HUDEP-2 (cell line): ENCODE data around the gene IL17RC.
"Not testable (repeated sequence)": the region's sequence is repeated elsewhere in the genome, so short reads cannot be mapped to it uniquely, and the experiment has no call there.

Experiments used
- DNase-seq, 76 experiments: peaks; one replicate each; lab custom pipeline; 2025; ENCODE audit not compliant: unreplicated experiment in 76 of 76; lab: John Stamatoyannopoulos, UW

The IL17RC gene

GRCh38 chr3:9914011-9914410 lies 2.9 kb upstream of the IL17RC start:
- no peak for DNase-seq

- DNase-seq: peak in 60 of 76 experiments; percentile 12 to 74 (median 48)
Measured at GRCh38 chr3:9914559-9915253, 2.2 kb upstream of the IL17RC start.

DNA sequence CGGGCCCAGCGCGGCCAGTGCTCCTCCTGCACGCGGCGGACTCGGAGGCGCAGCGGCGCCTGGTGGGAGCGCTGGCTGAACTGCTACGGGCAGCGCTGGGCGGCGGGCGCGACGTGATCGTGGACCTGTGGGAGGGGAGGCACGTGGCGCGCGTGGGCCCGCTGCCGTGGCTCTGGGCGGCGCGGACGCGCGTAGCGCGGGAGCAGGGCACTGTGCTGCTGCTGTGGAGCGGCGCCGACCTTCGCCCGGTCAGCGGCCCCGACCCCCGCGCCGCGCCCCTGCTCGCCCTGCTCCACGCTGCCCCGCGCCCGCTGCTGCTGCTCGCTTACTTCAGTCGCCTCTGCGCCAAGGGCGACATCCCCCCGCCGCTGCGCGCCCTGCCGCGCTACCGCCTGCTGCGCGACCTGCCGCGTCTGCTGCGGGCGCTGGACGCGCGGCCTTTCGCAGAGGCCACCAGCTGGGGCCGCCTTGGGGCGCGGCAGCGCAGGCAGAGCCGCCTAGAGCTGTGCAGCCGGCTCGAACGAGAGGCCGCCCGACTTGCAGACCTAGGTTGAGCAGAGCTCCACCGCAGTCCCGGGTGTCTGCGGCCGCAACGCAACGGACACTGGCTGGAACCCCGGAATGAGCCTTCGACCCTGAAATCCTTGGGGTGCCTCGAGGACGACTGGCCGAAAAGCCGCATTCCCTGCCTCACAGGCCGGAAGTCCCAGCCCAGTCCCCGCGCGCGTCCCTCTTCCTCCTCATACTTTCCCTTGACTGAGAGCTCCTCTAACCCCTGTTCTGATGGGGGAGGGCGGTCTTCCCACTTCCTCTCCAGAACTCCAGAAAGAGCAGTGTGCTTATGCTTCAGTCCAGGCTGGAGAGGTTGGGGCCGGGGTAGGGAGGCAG lies 1.4 kb upstream of the IL17RC start:
- peak in 37 of 76 experiments; percentile 10 to 61 (median 38) for DNase-seq

DNA sequence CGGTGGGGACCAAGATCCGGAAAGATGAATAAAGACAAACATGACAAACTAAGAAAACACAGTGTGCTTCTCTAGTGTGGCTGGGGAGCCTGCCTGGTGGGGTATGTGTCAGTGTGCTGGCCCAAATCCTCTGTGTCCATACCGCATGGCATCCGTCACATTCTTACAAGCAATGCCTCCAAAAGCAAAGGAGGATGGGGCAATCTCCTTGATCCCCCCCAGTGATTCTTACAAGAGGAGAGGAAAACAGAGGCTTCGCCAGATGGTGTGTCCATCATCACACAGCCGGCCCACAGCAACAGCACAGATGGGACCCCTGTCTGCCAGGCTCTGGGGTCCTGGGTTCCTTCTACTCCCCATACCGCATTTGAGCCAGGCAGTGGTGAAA lies 558 bp upstream of the IL17RC start:
- no peak for DNase-seq

DNA sequence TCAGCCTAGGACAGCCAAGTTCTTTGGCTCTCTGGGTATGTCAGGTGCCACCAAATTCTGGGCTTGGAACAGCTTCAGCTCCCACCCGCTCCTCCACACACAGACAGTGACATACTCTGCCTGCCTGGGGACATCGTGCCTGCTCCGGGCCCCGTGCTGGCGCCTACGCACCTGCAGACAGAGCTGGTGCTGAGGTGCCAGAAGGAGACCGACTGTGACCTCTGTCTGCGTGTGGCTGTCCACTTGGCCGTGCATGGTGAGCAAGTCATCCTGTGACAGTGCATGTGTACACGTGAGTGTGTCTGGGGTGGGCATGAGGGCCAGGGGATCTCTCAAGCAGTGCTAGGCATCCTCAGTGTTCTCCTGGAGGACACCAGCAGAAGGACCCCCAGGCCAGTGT lies 922 bp downstream of the IL17RC start:
- DNase-seq: no peak

DNA sequence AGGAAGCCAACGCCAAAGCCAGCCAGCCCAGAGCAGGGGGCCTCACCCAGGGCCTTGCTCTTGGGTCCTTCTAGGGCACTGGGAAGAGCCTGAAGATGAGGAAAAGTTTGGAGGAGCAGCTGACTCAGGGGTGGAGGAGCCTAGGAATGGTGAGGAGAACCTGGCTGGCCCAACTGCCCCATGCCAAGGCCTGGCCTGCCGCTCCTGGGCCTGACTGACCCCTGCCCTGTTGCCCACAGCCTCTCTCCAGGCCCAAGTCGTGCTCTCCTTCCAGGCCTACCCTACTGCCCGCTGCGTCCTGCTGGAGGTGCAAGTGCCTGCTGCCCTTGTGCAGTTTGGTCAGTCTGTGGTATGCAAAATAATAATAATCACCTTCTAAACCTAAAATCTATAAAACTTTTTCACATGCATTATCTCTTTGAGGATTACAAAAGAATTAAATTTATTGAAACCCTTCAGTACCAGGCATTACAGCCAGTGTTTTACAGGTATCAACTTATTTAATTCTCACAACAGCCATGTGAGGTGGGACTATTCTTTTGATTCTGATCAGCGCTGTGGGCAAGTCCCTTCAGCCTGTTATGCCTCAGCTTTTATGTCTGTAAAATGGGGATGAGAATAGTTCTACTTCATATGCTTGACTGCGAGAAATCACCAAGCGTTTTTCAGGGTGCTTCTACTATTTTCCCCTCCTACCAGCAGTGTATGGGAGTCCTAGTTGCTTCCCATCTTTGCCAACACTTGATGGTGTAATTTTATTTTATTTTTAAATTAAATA lies 1.6 kb downstream of the IL17RC start:
- no peak for DNase-seq

GRCh38 chr3:9928158-9928557 lies 11.3 kb downstream of the IL17RC start:
- no peak for DNase-seq

GRCh38 chr3:9930804-9931418 lies 14.0 kb downstream of the IL17RC start:
- peak in 3 of 76 experiments; percentile 7 to 13 (median 8) for DNase-seq

GRCh38 chr3:9932535-9932842 lies 15.6 kb downstream of the IL17RC start:
- no peak for DNase-seq

- DNase-seq: peak in 72 of 76 experiments; percentile 14 to 84 (median 68)
Measured at GRCh38 chr3:9932843-9933560, 16.1 kb downstream of the IL17RC start.

DNA sequence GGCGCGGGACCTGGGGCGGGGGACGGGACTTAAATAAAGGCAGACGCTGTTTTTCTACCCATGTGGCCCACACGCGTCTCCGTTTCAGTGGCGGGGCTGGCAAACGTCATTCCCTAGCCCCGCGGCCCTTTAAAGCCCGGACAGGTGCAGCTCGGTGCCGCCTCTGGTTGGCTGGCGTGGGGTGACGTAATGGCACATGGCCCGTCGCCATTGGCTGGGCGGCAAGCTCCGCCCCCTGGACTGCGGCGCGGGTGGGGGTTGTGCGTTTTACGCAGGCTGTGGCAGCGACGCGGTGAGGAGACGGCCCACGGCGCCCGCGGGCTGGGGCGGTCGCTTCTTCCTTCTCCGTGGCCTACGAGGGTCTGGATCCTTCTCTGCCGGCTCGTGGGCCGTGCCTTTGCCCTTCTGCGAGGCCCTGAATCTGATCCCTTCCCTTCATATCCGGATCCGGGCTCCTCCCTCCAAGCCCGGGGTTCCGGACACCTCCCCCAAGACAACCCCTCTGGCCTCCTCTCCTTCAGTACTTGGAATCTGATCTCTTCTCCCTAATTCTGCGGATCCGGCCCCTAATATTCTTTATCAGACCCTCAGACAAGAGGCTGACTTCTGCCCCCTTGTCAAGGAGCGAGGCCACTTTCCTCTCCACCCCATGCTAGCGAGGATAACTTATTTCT lies 16.8 kb downstream of the IL17RC start, which contains the start of gene CRELD1:
Gene CRELD1, plus strand, starts transcription at position 274 of the 674 bp plus-strand sequence. CDS start 605 bp downstream, outside the sequence.
- peak in 74 of 76 experiments; percentile 60 to 96 (median 91) for DNase-seq

- DNase-seq: peak in 9 of 76 experiments; percentile 24 to 48 (median 41)
Measured at GRCh38 chr3:9934235-9934621, 17.3 kb downstream of the IL17RC start.

DNA sequence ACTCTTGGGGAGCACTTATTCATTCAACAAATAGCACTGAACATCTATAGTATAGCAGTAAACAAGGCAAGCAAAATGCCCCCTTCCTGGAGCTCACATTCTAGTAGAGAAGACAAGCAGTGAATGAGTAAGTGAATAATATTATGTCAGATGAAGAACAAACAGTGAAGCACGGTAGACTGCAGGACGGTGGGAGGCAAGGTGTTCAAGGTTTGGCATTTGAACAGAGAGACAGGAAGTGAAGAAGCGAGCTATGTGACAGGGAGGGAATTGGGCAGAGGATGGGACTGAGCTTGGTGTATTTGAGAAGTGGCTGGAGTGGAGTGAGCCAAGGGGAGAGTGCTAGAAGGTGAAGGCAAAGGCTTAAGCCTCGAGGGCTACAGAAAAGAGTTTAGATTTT lies 18.1 kb downstream of the IL17RC start:
- DNase-seq: no peak

- DNase-seq: no peak
Measured at GRCh38 chr3:9935966-9936510, 19.1 kb downstream of the IL17RC start.

DNA sequence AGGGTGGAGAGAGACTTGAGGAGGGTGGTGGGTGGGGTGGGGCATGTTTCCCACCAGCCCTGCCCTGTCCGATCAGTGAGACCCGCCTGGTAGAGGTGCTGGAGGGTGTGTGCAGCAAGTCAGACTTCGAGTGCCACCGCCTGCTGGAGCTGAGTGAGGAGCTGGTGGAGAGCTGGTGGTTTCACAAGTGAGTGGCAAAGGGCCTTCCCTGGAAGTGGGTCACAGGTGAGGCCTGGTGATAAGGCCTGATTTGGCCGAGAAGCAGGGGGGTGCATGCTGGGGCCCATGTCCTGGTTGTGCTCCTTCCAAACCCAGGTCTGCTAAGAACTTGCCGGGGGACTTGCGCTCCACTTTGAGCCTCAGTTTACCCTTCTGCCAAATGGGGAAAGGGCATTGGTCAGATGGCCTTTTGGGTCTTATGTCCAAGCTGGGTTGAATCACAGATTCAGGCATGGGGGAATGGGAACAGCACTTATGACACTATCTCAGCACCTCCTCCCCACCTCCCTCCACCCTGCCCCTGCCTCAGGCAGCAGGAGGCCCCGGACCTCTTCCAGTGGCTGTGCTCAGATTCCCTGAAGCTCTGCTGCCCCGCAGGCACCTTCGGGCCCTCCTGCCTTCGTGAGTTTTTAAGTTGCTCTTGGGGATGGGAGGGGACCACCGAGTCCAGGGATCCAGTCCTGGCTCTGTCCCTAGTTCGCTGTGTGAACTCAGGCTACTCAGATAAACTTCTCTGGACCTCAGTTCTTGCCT lies 20.8 kb downstream of the IL17RC start:
- peak in 3 of 76 experiments; percentile 8 to 18 (median 9) for DNase-seq

DNA sequence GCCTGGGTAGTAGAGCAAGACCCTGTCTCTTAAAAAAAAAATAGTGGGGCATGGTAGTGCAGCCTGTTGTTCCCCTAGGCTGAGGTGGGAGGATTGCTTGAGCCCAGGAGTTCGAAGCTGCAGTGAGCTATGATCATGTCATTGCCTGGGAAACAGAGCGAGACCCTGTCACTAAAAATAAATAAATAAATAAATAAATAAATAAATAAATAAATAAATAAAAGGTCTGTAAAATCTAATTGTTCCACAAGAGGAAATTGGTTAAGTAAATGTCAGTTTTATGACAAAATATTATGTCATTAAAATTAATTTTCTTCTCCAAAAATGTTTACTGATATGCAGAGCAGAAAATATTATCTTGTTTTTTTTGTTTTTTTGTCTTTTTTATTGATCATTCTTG lies 22.1 kb downstream of the IL17RC start:
- DNase-seq: no peak

DNA sequence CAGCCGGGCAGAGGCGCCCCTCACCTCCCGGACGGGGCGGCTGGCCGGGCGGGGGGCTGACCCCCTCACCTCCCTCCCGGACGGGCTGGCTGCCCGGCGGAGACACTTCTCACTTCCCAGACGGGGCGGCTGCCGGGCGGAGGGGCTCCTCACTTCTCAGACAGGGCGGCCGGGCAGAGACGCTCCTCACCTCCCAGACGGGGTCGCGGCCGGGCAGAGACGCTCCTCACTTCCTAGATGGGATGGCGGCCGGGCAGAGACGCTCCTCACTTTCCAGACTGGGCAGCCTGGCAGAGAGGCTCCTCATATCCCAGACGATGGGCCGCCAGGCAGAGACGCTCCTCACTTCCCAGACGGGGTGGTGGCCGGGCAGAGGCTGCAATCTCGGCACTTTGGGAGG lies 23.0 kb downstream of the IL17RC start:
- DNase-seq: not testable (repeated sequence)

- no peak for DNase-seq
Measured at GRCh38 chr3:9940746-9941145, 23.8 kb downstream of the IL17RC start.
